Cardiac fibroblast (primary cell): Measurements from ENCODE around the gene MICAL2.

Source experiments
- DNase-seq, 2 donors: peaks; one replicate each; pipeline versions ENCODE4 v3.0.0 to v3.0.0-alpha.2; 2010; ENCODE audit warnings: low read depth in 2 of 2
- H3K4me3 ChIP-seq, 2 donors: replicated peaks in 1 of 2; 1 replicate in 1 of 2; 2 replicates in 1 of 2; pipeline ENCODE4 v1.5.1; 2011; ENCODE audit warnings: low read depth in 2 of 2, low read length in 2 of 2, mild to moderate bottlenecking in 2 of 2, moderate library complexity in 1 of 2
- TF ChIP-seq, protein P1 (sequence below): IDR thresholded peaks from one replicate; pipeline ENCODE4 v1.5.1; 2011; ENCODE audit warnings: low read depth, mild to moderate bottlenecking, low read length, inconsistent platforms

The MICAL2 gene

DNA sequence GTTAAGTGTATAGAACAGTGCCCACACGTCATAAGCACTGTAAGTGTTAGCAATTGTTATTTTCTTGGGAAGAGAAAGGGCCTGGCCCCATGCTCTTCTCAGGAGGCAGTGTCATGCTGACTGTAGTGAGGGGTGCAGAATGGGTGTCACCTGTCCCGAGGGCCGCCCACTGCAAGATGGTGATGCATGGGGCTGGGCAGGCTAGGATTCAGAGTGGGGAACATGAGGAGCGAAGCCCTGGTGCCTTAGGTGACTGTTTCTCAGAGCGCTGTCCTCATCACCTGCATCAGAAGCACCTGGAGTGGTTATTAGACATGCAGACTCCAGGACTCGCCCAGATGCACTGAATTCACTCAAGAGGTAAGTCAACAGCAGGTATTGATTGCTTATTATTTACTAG is 166.0 kb downstream of the MICAL2 start:
- TF ChIP-seq, protein P1, sequence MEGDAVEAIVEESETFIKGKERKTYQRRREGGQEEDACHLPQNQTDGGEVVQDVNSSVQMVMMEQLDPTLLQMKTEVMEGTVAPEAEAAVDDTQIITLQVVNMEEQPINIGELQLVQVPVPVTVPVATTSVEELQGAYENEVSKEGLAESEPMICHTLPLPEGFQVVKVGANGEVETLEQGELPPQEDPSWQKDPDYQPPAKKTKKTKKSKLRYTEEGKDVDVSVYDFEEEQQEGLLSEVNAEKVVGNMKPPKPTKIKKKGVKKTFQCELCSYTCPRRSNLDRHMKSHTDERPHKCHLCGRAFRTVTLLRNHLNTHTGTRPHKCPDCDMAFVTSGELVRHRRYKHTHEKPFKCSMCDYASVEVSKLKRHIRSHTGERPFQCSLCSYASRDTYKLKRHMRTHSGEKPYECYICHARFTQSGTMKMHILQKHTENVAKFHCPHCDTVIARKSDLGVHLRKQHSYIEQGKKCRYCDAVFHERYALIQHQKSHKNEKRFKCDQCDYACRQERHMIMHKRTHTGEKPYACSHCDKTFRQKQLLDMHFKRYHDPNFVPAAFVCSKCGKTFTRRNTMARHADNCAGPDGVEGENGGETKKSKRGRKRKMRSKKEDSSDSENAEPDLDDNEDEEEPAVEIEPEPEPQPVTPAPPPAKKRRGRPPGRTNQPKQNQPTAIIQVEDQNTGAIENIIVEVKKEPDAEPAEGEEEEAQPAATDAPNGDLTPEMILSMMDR: no peak
- no peak overlapping the region for H3K4me3 ChIP-seq
- no peak for DNase-seq

- no peak overlapping the region for H3K4me3 ChIP-seq
- no peak for DNase-seq
- TF ChIP-seq, protein P1: no peak
Observed at GRCh38 chr11:12276831-12277475, 166.6 kb downstream of the MICAL2 start.

DNA sequence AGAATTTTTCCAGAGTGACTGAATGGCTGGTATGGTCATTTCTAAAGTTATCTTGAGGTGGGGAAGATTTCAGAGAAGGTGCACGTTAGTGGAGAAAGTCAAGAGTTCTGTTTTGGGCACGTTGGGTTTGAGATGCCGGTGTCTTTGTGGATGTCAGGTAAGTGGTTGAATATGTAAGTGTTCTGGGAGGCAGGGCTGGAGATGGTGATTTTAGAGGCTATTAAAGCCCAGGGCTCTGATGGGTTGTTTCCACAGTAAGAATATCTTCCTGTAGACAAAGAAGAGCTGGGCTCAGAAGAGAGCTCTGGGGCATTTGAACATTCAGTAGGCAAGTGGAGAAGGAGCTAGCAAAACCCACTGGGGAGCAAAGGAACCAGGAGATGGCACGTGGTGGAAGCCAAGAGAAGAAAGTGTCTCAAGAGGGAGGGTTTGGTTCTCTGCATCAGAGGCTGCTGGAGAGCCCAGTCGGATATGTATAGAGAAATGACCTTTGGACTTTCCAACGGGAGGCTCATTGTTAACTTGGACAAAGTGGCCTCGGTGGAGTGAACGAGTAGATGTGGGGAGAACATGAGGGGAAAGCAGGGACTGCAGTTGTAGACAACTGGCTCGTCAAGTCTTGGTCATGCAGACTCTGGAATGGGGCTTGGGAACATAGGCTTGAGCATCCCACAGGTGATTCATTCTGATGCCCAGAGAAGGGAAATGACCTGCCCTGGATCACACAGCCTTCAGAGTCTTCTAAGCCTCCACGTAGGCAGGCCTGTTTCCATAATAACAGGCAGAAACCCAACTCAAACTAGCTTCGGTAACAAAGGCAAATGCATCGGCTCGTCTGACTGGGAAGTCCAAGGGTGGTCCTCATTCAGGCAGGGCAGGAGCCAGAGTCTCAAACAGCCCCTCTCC is 168.6 kb downstream of the MICAL2 start:
- TF ChIP-seq, protein P1: no peak
- H3K4me3 ChIP-seq: no peak overlapping the region
- no peak for DNase-seq

GRCh38 chr11:12279672-12280108 is 169.3 kb downstream of the MICAL2 start:
- TF ChIP-seq, protein P1: no peak
- no peak overlapping the region for H3K4me3 ChIP-seq
- no peak for DNase-seq

- TF ChIP-seq, protein P1: no peak
- no peak for DNase-seq
- no peak overlapping the region for H3K4me3 ChIP-seq
Observed at GRCh38 chr11:12280199-12280837, 169.9 kb downstream of the MICAL2 start.

- H3K4me3 ChIP-seq: no peak overlapping the region
- peak in 1 of 2 donors; percentile 53 for DNase-seq
- TF ChIP-seq, protein P1: no peak
Observed at GRCh38 chr11:12280838-12281565, 170.6 kb downstream of the MICAL2 start.
